MCF 10A (cell line): Measurements from ENCODE around the gene MRI1. TPM values are rescaled to one million over a fixed set of nuclear protein-coding genes. Genes with fewer than 3 reads are reported as not detected.

Experiments
- BruUV-seq: library from RNA; stranded (reverse); fragments of 400-500 nt; replicated peaks from 2 replicates; lab custom pipeline; 2021; lab: Mats Ljungman, UMichigan
- CTCF ChIA-PET: fragments of 300-600 bp; sonication (Branson Sonifier 250); formaldehyde crosslinking; extraction: SDS; loops from one replicate; lab custom pipeline; 2021; ENCODE audit warnings: antibody characterized with exemption, inconsistent platforms; lab: Yijun Ruan, JAX
- POLR2A ChIA-PET: fragments of 300-600, 350-650 bp; sonication (Branson Sonifier 250); formaldehyde crosslinking; extraction: SDS; loops from one replicate; lab custom pipeline; 2020; ENCODE audit warnings: antibody characterized with exemption, inconsistent platforms; lab: Yijun Ruan, JAX
- DNase-seq: peaks from one replicate; pipeline ENCODE4 v3.0.0-alpha.2; 2018; ENCODE audit not compliant: unreplicated experiment
- H3K27ac Mint-ChIP-seq: one replicate; pipeline ENCODE4 v1.8.0; 2022; ENCODE audit warnings: mild to moderate bottlenecking, low read depth, mixed read lengths; ENCODE audit not compliant: unreplicated experiment
- H3K27me3 Mint-ChIP-seq: one replicate; pipeline ENCODE4 v1.8.0; 2022; ENCODE audit warnings: mixed read lengths; ENCODE audit not compliant: insufficient read depth, unreplicated experiment
- H3K36me3 Mint-ChIP-seq: one replicate; pipeline ENCODE4 v1.8.0; 2022; ENCODE audit warnings: mild to moderate bottlenecking, moderate library complexity, mixed read lengths; ENCODE audit not compliant: insufficient read depth, unreplicated experiment
- H3K4me1 Mint-ChIP-seq: one replicate; pipeline ENCODE4 v1.8.0; 2022; ENCODE audit warnings: mixed read lengths; ENCODE audit not compliant: insufficient read depth, unreplicated experiment
- H3K4me3 Mint-ChIP-seq: one replicate; pipeline ENCODE4 v1.8.0; 2022; ENCODE audit warnings: mild to moderate bottlenecking, moderate library complexity, mixed read lengths; ENCODE audit not compliant: unreplicated experiment
- H3K9me3 Mint-ChIP-seq: one replicate; pipeline ENCODE4 v1.8.0; 2022; ENCODE audit warnings: mixed read lengths; ENCODE audit not compliant: unreplicated experiment
- CTCF ChIP-seq: fragments of 200-600 bp; IDR thresholded peaks from one replicate; pipeline ENCODE4 v1.8.0; 2022; ENCODE audit warnings: antibody characterized with exemption, mild to moderate bottlenecking; ENCODE audit not compliant: unreplicated experiment
- intact Hi-C: fragments of 100-400 bp; cut with micrococcal nuclease; formaldehyde crosslinking; loops from 2 replicates; pipeline ENCODE4 v1.14.1; 2022
- total RNA-seq: library from RNA; stranded (reverse); gene quantifications from 2 replicates; pipeline ENCODE4 v1.2.3, GENCODE V29; 2022

The MRI1 gene
- total RNA-seq, 1 experiment from 2014 or later = 27.0 TPM

DNA sequence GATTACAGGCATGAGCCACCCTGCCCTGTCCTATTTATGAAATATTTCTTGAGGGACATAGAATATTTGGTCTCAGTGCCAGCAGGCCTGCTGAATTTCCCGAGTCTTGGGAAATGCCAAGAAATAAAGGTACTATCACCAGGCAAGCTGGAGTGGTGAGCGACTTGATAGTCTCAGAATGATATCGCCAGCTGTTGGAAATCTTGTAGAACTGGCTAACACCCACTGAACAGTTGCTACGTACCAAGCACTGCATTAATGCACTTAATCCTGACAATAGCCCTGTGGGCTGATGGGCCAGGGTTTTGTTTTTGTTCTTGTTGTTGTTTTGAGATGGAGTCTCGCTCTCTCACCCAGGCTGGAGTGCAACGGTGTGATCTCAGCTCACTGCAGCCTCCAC lies 42.2 kb upstream of the MRI1 start:
- no peaks in the 10 kb centered on the region for H3K36me3 Mint-ChIP-seq
- no peaks in the 10 kb centered on the region for H3K9me3 Mint-ChIP-seq
- no peak overlapping the region for H3K27ac Mint-ChIP-seq
- ChIA-PET CTCF (interaction anchor here (0.6 to 8.8 kb wide), 21 partner anchors 8 to 532 kb away, joined by 3 to 161 read pairs (median 4); a partner anchor contains a TSS), POLR2A (interaction anchor here (0.7 to 1.3 kb wide), 3 partner anchors 9 to 434 kb away, joined by 3 to 5 read pairs (median 5); no protein-coding TSS in a partner anchor)
- BruUV-seq = no TSS peak
- no peak overlapping the region for H3K4me3 Mint-ChIP-seq
- no peaks in the 10 kb centered on the region for H3K27me3 Mint-ChIP-seq
- TF ChIP-seq CTCF = no peak
- intact Hi-C loops = no loop called here
- no peaks in the 10 kb centered on the region for H3K4me1 Mint-ChIP-seq
- DNase-seq = no peak

DNA sequence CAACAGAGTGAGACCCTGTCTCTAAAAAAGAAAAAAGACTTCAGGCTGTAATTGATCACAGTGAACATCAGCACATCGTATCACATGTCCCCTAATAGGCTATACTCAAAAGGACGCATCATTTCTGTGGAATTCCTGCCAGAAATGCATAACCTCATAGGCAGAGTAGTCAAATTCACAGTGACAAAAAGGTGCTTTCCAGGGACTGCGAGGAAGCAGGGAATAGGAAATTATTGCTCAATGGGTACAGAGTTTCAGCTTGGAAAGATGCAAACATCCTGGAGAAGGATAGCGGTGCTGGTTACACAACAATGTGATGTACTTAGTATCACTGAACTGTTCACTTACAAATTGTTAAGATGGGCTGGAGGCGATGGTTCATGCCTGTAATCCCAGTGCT lies 41.1 kb upstream of the MRI1 start:
- Mint-ChIP-seq H3K27me3 (no peaks in the 10 kb centered on the region), H3K4me1 (no peaks in the 10 kb centered on the region), H3K27ac (peak overlapping the region; percentile 27), H3K4me3 (no peak overlapping the region), H3K9me3 (no peaks in the 10 kb centered on the region), H3K36me3 (no peaks in the 10 kb centered on the region)
- peak; percentile 48 for DNase-seq
- BruUV-seq = no TSS peak
- TF ChIP-seq CTCF = no peak
- intact Hi-C loops = no loop called here
- CTCF ChIA-PET = interaction anchor here (0.6 to 8.8 kb wide), 5 partner anchors 14 to 506 kb away, joined by 4 to 161 read pairs (median 8); no protein-coding TSS in a partner anchor
- POLR2A ChIA-PET = interaction anchor here (0.6 to 1.3 kb wide), 2 partner anchors 8 to 126 kb away, joined by 4 to 5 read pairs; no protein-coding TSS in a partner anchor

- TF ChIP-seq CTCF = no peak
- Mint-ChIP-seq H3K27me3 (no peaks in the 10 kb centered on the region), H3K27ac (no peak overlapping the region), H3K36me3 (no peaks in the 10 kb centered on the region), H3K4me3 (no peak overlapping the region), H3K4me1 (peaks cover 17% of the 10 kb centered on the region), H3K9me3 (no peaks in the 10 kb centered on the region)
- DNase-seq = no peak
- intact Hi-C loops = no loop called here
- ChIA-PET POLR2A (no interaction called here), CTCF (interaction anchor here (0.6 to 1.7 kb wide), 5 partner anchors 128 to 448 kb away, joined by 4 to 5 read pairs (median 4); no protein-coding TSS in a partner anchor)
- BruUV-seq = no TSS peak
Measured at GRCh38 chr19:13726323-13726722, 38.0 kb upstream of the MRI1 start.

GRCh38 chr19:13727798-13728197 lies 36.5 kb upstream of the MRI1 start:
- Mint-ChIP-seq H3K4me1 (peaks cover 18% of the 10 kb centered on the region), H3K27me3 (no peaks in the 10 kb centered on the region), H3K36me3 (no peaks in the 10 kb centered on the region), H3K9me3 (no peaks in the 10 kb centered on the region), H3K4me3 (no peak overlapping the region), H3K27ac (no peak overlapping the region)
- TF ChIP-seq CTCF = no peak
- no peak for DNase-seq
- BruUV-seq = no TSS peak
- ChIA-PET CTCF (interaction anchor here (0.6 to 1.9 kb wide), 5 partner anchors 135 to 532 kb away, joined by 3 to 8 read pairs (median 4); no protein-coding TSS in a partner anchor), POLR2A (no interaction called here)
- intact Hi-C loops = no loop called here
